Astrocyte (in vitro differentiated cells and primary cell): Measurements from ENCODE around the gene SEC23B.

Experiments
- CTCF ChIP-seq: IDR thresholded peaks from 2 replicates; pipeline ENCODE4 v1.5.1; 2011; ENCODE audit warnings: low read depth, mild to moderate bottlenecking, inconsistent platforms, low read length, moderate library complexity; ENCODE audit not compliant: insufficient read depth
- EZH2 ChIP-seq: IDR thresholded peaks from 2 replicates; pipeline ENCODE4 v1.6.1; 2012; ENCODE audit warnings: mild to moderate bottlenecking, low read length, inconsistent platforms; ENCODE audit not compliant: insufficient read depth

GRCh38 chr20:18496042-18496441 is 11.7 kb upstream of the SEC23B start:
- TF ChIP-seq CTCF (no peak), EZH2 (no peak)
